Measurements from ENCODE around the gene PTGER2.
A peak's percentile ranks its signal among the peaks of the same experiment; 100 is the strongest.

PTGER2 gene

GRCh38 chr14:52283099-52283498 lies 31.0 kb upstream of the PTGER2 start:
- no peak overlapping the region for H3K27ac ChIP-seq
- no peak for TF ChIP-seq ZFX (IDR thresholded peaks at IDR 0.05; ENCODE audit: borderline replicate concordance)
- TF ChIP-seq, protein P1, sequence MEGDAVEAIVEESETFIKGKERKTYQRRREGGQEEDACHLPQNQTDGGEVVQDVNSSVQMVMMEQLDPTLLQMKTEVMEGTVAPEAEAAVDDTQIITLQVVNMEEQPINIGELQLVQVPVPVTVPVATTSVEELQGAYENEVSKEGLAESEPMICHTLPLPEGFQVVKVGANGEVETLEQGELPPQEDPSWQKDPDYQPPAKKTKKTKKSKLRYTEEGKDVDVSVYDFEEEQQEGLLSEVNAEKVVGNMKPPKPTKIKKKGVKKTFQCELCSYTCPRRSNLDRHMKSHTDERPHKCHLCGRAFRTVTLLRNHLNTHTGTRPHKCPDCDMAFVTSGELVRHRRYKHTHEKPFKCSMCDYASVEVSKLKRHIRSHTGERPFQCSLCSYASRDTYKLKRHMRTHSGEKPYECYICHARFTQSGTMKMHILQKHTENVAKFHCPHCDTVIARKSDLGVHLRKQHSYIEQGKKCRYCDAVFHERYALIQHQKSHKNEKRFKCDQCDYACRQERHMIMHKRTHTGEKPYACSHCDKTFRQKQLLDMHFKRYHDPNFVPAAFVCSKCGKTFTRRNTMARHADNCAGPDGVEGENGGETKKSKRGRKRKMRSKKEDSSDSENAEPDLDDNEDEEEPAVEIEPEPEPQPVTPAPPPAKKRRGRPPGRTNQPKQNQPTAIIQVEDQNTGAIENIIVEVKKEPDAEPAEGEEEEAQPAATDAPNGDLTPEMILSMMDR (IDR thresholded peaks at IDR 0.05) = no peak

DNA sequence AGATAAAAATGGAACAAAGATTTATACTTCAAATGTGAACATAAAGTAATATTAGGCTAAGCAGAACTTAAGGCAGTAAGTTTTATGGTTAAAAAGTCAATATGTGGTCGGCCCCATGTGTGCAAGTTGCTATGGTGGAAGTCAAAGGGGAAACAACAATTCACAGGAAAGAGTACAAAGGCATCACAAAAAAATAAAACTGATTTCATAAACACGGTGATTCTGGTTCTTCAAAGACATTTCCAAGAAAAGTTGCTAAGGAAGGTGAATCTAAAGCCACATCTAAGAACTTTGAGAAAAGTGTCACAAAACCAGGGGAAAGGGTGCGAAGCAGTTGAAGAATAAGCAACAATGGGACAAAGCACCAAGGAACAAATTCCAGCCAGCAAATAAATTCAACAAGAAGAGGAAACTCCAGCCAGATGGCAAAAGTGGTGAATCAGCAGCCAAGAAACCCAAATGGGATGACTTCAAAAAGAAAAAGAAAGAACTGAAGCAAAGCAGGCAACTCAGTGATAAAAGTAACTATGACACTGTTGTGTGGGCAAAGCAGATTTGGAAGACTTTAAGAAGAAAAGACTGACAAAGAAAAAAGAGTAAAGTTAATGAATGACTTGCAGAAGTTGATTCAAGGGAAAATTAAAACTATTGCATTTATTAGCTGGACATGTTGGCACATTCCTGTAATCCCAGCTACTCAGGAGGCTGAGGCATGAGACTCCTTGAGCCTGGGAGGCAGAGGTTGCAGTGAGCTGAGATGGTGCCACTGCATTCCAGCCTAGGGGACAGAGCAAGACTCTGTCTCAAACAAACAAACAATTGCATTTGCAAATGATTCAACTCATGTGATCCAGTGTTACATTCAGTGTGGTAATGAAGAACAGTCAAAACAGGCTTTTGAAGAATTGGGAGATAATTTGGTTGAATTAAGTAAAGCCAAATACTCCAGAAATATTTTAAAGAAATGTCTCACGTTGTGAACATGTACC lies 27.2 kb upstream of the PTGER2 start:
- no peak overlapping the region for H3K27ac ChIP-seq
- TF ChIP-seq, protein P1 (IDR thresholded peaks at IDR 0.05) = no peak
- TF ChIP-seq ZFX (IDR thresholded peaks at IDR 0.05; ENCODE audit: borderline replicate concordance) = no peak

- TF ChIP-seq ZFX (IDR thresholded peaks at IDR 0.05; ENCODE audit: borderline replicate concordance) = no peak
- TF ChIP-seq, protein P1 (IDR thresholded peaks at IDR 0.05) = no peak
- no peak overlapping the region for H3K27ac ChIP-seq
Measured at GRCh38 chr14:52296378-52296777, 17.7 kb upstream of the PTGER2 start.

DNA sequence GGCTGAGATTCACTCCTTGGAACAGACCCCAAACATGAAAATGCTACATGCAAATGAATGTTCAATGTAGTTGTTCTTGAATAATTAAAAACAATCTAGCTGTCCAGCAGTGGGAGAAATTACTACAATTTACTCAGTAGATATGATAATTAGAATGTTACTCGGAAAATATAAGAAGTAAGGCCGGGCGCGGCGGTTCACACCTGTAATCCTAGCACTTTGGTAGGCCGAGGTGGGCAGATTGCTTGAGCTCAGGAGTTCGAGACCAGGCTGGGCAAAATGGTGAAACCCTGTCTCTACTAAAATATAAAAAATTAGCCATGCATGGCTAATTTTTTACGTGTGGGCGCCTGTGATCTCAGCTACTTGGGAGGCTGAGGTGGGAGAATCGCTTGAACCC lies 15.3 kb upstream of the PTGER2 start:
- TF ChIP-seq, protein P1 (IDR thresholded peaks at IDR 0.05) = no peak
- TF ChIP-seq ZFX (IDR thresholded peaks at IDR 0.05; ENCODE audit: borderline replicate concordance) = no peak

DNA sequence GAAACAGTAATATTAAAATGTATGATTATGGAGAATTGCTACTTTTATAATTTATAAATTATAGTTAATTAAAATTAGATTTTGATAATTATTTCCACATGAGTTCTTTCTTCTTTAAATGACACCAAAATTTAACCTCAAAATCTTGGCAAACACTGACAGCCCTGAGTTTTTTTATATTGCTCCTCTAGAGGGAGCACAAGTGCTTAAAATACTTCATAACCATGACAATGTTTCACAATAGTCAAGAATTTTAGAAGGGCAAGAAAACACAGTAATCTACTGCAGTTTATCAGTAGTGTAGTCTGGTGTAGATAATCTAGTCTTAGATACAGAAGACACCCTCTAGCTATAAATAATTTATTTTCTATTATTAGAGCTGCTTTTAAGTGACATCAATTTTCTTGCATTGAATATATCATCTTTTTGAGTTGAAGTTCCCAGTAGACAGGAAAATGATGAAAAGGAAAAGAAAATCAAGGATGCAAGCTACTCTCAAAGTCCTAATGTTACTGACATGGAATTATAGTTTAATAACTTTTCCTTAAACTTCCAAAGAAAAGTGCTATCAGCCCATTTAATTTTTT lies 14.3 kb upstream of the PTGER2 start:
- H3K27ac ChIP-seq = no peak overlapping the region

More for the DNA sequence above, 15.3 kb upstream of the PTGER2 start:
- H3K27ac ChIP-seq = no peak overlapping the region

GRCh38 chr14:52303236-52303635 lies 10.9 kb upstream of the PTGER2 start:
- no peak for TF ChIP-seq ZFX (IDR thresholded peaks at IDR 0.05; ENCODE audit: borderline replicate concordance)
- TF ChIP-seq, protein P1 (IDR thresholded peaks at IDR 0.05) = no peak
- H3K27ac ChIP-seq = no peak overlapping the region

More for the DNA sequence above, 14.3 kb upstream of the PTGER2 start:
- TF ChIP-seq ZFX (IDR thresholded peaks at IDR 0.05; ENCODE audit: borderline replicate concordance) = no peak
- TF ChIP-seq, protein P1 (IDR thresholded peaks at IDR 0.05) = peak; percentile 79
